Chondrocyte (in vitro differentiated cells): ENCODE data around the gene B3GAT1. TPM values are rescaled to one million over a fixed set of nuclear protein-coding genes. Genes with fewer than 3 reads are reported as not detected.
A peak's percentile ranks its signal among the peaks of the same experiment; 100 is the strongest.

Source experiments
- DNase-seq: peaks from one replicate; pipeline ENCODE4 v3.0.0; 2021; ENCODE audit warnings: mixed read lengths, low spot score
- H3K27ac Mint-ChIP-seq: one replicate; pipeline ENCODE4 v1.8.0; 2021; ENCODE audit warnings: mild to moderate bottlenecking, moderate library complexity, mixed read lengths; ENCODE audit not compliant: unreplicated experiment
- H3K27me3 Mint-ChIP-seq: 2 replicates; pipeline ENCODE4 v1.8.0; 2021; ENCODE audit warnings: low read depth, mixed read lengths
- H3K36me3 Mint-ChIP-seq: 2 replicates; pipeline ENCODE4 v1.8.0; 2021; ENCODE audit warnings: low read depth, mixed read lengths
- H3K4me1 Mint-ChIP-seq: 2 replicates; pipeline ENCODE4 v1.8.0; 2021; ENCODE audit warnings: low read depth, mild to moderate bottlenecking, mixed read lengths
- H3K4me3 Mint-ChIP-seq: one replicate; pipeline ENCODE4 v1.8.0; 2021; ENCODE audit warnings: mild to moderate bottlenecking, moderate library complexity, mixed read lengths; ENCODE audit not compliant: unreplicated experiment
- H3K9me3 Mint-ChIP-seq: 2 replicates; pipeline ENCODE4 v1.8.0; 2021; ENCODE audit warnings: low read depth, mixed read lengths
- CTCF ChIP-seq: fragments of 200-600 bp; sonication (generic); IDR thresholded peaks from 2 replicates; pipeline ENCODE4 v1.5.0; 2021; ENCODE audit warnings: antibody characterized with exemption, mild to moderate bottlenecking, moderate library complexity
- total RNA-seq: library from RNA; stranded (reverse); gene quantifications from 3 replicates; pipeline ENCODE4 v1.2.1, GENCODE V29; 2021

The B3GAT1 gene
- total RNA-seq, 1 donor from 2014 or later, result 0.37 TPM

GRCh38 chr11:134338068-134338467 lies 74.0 kb downstream of the B3GAT1 start:
- H3K4me3 Mint-ChIP-seq, result no peak overlapping the region
- DNase-seq, result no peak
- peaks cover 26% of the 10 kb centered on the region for H3K27me3 Mint-ChIP-seq
- H3K27ac Mint-ChIP-seq, result no peak overlapping the region
- TF ChIP-seq CTCF, result no peak
- no peaks in the 10 kb centered on the region for H3K9me3 Mint-ChIP-seq
- peaks cover 1% of the 10 kb centered on the region for H3K36me3 Mint-ChIP-seq
- no peaks in the 10 kb centered on the region for H3K4me1 Mint-ChIP-seq

GRCh38 chr11:134337051-134337450 lies 75.0 kb downstream of the B3GAT1 start:
- Mint-ChIP-seq H3K9me3 (no peaks in the 10 kb centered on the region), H3K36me3 (peaks cover 1% of the 10 kb centered on the region), H3K27me3 (peaks cover 32% of the 10 kb centered on the region), H3K4me3 (no peak overlapping the region), H3K27ac (no peak overlapping the region), H3K4me1 (peaks cover 4% of the 10 kb centered on the region)
- no peak for DNase-seq
- no peak for TF ChIP-seq CTCF

GRCh38 chr11:134334796-134335571 lies 77.1 kb downstream of the B3GAT1 start:
- no peak for TF ChIP-seq CTCF
- Mint-ChIP-seq H3K27ac (no peak overlapping the region), H3K27me3 (peaks cover 45% of the 10 kb centered on the region), H3K36me3 (peaks cover 1% of the 10 kb centered on the region), H3K4me1 (peaks cover 12% of the 10 kb centered on the region), H3K4me3 (no peak overlapping the region), H3K9me3 (no peaks in the 10 kb centered on the region)
- no peak for DNase-seq

GRCh38 chr11:134333946-134334345 lies 78.1 kb downstream of the B3GAT1 start:
- TF ChIP-seq CTCF, result no peak
- Mint-ChIP-seq H3K36me3 (peaks cover 1% of the 10 kb centered on the region), H3K27ac (no peak overlapping the region), H3K4me3 (no peak overlapping the region), H3K9me3 (no peaks in the 10 kb centered on the region), H3K4me1 (peaks cover 12% of the 10 kb centered on the region), H3K27me3 (peaks cover 49% of the 10 kb centered on the region)
- no peak for DNase-seq

- no peaks in the 10 kb centered on the region for H3K9me3 Mint-ChIP-seq
- no peak for DNase-seq
- peak overlapping the region; percentile 55 for H3K27ac Mint-ChIP-seq
- peaks cover 12% of the 10 kb centered on the region for H3K4me1 Mint-ChIP-seq
- peaks cover 1% of the 10 kb centered on the region for H3K36me3 Mint-ChIP-seq
- TF ChIP-seq CTCF, result no peak
- H3K4me3 Mint-ChIP-seq, result no peak overlapping the region
- H3K27me3 Mint-ChIP-seq, result peaks cover 49% of the 10 kb centered on the region
Observed at GRCh38 chr11:134333312-134333711, 78.7 kb downstream of the B3GAT1 start.
